GM21423 (cell line): ENCODE data around the gene DTNA.
"Not testable (repeated sequence)": the region's sequence is repeated elsewhere in the genome, so short reads cannot be mapped to it uniquely, and the experiment has no call there.

Source experiments
- ATAC-seq: cut with Tn5 transposase; IDR thresholded peaks from one replicate; pipeline ENCODE4 v1.9.1; 2021; ENCODE audit warnings: mild to moderate bottlenecking, moderate library complexity; ENCODE audit not compliant: unreplicated experiment

The DTNA gene

DNA sequence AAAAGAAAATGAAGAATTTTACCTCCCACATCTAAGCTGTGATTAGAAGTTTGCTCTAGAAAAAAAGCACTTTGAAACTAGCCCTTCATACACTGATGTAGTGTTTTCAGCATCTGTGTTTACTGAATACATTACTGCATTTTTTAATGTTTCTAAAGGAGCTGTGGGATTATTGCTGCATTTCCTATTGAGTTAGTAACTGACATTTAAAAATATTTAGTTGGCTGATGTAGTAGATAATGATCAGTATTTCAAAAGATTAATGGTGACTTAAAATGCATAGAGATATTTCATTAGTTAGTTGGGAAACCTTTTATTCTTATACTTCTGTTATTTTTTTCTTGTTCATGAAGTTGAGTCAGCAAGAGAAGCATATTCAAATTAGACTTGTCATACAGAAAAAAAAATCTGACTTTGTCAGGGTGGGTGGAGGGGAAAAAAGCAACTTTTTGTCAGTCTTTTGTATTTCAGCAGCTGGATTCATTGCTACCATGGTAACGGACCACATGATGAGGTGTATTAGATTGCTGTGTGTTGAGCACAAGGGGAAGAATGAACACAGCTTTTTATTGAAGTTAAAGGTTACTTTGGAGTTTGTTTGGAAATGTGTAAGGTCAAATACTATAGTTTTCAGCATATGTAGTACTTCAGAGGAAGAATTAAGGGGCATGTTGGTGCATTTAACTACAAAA is at the start of gene DTNA:
DTNA (plus strand) TSS at position 549 of the 692 bp plus-strand sequence. CDS start 45,679 bp downstream, outside the sequence.
- ATAC-seq: no peak

DNA sequence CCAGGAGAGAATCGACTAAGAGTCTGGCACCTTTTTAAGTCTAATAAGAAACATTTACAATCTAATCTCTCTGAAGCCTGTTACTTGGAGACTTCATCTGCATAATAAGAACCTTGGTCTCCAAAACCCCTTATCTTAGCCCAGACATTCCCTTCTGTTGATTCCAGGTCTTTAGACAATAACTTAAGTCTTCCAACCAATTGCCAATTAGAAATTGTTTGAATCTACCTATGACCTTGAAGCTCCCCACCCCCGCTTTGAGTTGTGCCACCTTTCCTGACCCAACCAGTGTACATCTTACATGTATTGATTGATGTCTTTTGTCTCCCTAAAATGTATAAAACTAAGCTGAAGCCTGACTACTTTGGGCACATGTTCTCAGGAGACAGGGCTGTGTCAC is 49.5 kb upstream of the DTNA start:
- no peak for ATAC-seq

DNA sequence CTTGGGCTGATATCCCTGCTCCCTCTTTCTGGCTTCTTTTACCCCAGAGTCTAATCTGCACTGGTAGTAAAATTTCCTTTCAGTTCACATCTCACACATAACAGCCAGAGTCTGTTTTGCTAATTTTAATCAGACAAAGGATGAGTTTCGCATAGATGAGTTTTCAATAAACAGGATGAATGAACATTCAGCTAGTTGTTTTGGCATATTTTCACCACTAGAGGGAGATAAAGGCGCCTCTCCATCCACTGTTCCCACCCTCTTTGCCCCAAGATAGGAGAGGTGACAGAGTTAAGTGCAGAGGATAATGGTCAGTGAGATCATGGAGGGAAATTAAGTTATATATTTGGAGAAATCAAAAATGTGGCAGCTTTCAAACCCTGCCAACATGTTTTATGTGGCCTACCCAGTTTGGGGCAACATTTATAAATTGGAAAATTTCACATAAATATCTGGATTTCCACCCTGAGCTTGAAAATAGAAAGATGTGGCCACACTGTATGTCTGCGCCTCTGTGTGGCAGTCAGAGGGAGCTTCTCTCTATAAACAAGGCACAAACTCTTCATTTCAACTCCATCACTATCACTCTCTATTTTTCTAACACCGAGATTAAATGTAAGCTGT is 48.5 kb upstream of the DTNA start:
- no peak for ATAC-seq

GRCh38 chr18:34676816-34677574 is 33.1 kb upstream of the DTNA start:
- ATAC-seq: no peak

DNA sequence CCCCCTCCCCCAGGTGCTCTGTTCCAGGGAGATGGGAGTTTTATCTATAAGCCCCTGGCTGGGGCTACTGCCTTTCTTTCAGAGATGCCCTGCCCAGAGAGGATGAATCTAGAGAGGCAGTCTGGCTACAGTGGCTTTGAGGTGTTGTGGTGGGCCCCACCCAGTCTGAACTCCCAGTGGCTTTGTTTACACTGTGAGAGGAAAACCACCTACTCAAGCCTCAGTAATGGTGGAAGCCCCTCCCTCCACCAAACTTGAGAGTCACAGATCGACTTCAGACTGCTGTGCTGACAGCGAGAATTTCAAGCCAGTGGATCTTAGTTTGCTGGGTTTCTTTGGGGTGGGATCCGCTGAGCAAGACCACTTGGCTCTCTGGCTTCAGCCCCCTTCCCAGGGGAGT is 20.3 kb upstream of the DTNA start:
- not testable (repeated sequence) for ATAC-seq

DNA sequence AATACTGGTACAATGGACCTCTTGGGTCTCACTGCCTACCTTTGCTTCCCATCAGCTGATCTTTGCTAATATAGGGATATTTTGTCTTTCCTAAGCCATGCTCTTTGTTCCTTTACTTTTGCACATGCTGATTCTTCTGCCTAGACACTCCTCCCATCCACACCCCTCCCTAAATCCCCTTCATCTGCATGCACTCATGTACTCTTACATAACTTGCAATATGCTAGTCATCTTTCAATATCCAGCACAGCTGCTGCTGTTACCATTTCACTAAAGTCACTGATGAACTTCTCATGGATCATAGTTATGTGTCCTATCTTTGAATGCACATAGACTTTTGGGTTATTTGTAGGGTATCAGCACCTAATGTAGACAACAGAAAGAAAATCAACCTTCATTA is 18.5 kb upstream of the DTNA start:
- no peak for ATAC-seq

DNA sequence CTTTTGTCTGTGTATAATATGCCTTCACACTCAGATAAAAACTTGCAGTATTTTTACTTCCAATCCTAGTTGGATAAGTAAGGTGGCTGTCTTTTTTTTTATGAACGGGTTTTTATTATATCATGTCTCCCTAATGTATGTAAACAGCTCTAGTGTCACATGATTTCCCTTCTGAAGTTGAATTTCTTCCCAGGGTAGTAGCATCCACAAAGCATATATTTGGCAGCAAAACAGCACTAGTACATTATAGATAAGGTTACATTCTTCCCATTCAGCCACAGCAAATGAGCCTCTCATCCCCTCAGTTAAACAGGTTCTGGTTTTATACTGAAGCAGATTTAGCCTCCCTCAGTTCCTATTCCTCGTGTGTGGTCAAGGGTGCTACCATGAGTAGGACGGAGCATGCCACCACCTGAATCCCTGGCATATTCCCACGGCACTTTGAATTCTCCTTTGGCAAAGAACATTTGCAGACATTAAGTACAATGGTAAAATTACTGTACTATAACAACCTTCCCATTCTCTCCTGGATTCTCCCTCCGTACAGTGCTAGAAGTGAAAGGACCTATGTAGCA is 15.4 kb upstream of the DTNA start:
- ATAC-seq: no peak

GRCh38 chr18:34695310-34695709 is 14.8 kb upstream of the DTNA start:
- no peak for ATAC-seq

DNA sequence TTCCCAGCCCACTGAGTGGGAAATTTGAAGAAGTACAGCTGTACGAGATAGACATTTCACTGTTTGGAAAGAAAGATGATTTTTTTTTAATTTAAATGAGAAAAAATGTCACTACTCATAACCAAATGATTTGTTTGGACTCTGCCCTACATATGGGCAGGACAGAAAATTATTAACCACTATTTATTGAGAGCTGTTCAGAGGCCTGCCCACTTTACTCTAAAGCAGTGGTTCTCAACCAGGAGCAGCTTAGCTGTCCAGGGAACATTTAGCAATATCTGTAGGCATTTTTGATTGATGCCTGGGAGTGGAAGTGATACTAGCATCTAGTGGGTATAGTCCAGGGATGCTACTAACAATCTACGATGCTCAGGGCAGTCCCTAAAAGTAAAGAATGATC is 13.4 kb upstream of the DTNA start:
- no peak for ATAC-seq

- ATAC-seq: no peak
Measured at GRCh38 chr18:34697233-34697632, 12.9 kb upstream of the DTNA start.

GRCh38 chr18:34697891-34698290 is 12.2 kb upstream of the DTNA start:
- ATAC-seq: no peak

DNA sequence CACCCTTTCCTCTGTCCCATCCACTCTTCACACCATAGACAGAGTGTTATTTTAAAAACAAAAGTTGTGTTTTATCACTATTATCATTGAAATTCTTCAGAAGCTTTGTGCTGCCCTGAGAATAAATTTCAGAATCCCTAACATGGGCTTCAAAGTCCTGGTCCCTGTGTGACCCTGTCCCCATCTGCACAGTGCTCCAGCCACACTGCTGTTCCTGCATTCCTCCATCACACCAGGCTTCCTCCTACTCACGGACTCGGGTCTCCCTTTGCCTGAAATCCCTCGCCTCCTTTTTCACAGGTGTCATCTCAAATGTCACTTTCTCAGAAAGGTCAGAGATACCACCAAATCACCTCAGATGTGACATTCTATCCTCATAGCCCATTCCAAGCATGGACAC is 8.2 kb upstream of the DTNA start:
- no peak for ATAC-seq

DNA sequence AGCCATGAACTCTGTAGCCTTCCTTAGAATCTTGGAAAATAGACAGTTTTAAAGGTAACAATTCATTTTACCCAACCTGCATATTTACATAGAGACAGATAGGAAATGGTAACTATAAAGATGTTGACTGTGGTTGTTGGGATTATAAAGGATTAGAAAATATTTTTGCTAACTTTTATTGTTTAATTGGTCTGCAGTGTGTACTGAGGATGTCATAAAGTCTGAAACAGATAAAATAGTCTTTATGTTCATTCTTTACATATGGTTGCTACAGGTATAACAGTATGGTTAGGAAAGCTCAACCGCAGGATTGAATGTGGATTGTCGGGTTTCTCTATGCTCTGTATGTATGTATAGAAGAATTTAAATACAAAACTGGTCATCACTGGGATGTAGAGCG is 7.3 kb upstream of the DTNA start:
- no peak for ATAC-seq

DNA sequence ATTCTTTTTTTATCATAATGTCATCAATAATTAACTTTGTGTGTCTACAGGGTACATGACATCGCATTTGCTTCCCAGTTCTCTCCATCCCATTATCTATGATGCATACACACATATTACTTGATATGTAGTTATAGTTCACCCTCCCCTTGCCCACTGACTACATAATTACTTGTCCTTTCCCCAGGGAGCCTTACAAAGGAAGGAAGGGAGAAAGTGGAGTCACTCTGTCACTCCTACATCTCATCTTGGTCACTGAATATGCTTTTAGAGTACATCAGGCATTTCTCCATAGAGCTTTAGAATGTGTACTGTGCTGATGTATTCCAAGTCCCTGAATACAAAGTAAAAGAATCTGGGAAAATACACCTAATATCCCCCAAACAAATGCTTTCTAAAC is 6.0 kb upstream of the DTNA start:
- no peak for ATAC-seq

GRCh38 chr18:34704823-34705222 is 5.3 kb upstream of the DTNA start:
- ATAC-seq: no peak

- no peak for ATAC-seq
Measured at GRCh38 chr18:34707670-34708069, 2.4 kb upstream of the DTNA start.

DNA sequence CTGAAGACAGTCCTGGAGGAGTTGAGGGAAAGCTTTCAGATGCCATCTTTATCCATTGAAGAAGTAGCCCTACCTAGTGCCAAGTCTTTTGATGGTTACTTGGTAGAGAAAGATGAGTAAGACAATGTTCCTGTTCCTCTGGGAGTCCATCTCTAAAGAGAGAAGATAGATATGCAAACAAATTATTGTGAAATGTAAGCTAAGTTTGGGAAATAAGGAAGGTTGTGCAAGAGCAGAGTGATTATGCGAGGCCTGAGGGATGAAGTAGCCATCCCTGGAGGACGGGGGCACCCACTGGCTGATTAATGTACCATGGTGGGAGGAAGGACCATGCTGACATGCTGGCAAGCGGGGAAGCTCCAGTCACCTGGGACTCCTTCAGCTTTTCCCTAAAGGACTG is 994 bp upstream of the DTNA start:
- no peak for ATAC-seq

DNA sequence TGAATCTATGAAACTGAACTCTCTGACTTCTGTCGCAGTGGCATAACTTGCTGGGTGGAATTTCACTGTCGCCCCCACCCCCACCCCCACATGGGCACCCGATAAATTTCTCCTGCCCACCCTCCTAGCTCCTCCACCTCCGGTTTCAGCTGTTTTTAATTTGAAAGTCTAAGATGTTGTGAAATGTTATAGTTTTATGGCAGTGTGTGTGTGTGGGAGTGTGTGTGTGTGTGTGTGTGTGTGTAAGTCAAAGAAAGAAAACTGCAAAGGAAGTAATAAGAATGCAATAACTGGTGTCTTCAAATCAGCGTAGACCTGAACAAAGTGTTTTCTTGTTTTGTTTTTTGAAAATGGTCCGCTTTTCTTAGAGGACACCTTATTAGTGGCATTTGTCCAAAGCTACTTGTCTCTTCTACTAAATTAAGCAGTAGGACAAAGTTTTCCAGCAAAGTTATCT is 388 bp downstream of the DTNA start:
- no peak for ATAC-seq

DNA sequence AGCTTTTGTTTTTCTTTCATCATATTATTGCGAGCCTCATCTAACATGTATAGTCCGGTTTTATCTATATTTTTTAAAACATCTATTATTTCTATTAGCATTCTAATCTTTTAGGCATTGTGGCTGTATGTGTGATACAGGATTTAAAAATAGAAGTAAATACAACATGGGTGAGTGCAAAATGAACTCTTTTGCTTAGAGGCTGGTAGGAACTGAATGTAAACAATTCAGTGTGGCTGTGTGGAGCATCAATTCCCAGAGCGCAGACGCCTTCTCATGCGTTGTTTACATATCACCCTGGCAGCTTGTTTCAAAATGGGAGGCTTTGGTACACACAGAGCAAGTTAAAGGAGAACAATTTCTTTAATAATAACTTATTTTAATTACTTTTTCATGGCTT is 836 bp downstream of the DTNA start:
- ATAC-seq: no peak

DNA sequence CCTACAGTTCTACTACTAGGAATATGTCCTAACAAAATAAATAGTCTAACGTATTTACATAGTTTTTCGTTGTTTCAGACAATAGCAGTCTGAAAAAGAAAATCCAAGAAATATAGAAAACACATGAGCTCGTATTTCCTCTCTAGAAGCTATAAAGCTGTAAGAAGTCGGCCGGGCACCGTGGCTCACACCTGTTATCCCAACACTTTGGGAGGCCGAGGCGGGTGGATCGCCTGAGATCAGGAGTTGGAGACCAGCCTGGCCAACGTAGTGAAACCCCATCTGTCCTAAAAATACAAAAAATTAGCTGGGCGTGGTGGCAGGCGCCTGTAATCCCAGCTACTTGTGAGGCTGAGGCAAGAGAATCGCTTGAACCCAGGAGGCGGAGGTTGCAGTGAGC is 6.0 kb downstream of the DTNA start:
- ATAC-seq: not testable (repeated sequence)

GRCh38 chr18:34718610-34719009 is 8.5 kb downstream of the DTNA start:
- ATAC-seq: no peak

GRCh38 chr18:34720220-34720619 is 10.1 kb downstream of the DTNA start:
- no peak for ATAC-seq
